Vagina (tissue), 2 donors: Measurements from ENCODE around the gene TEDC1. TPM values are rescaled to one million over a fixed set of nuclear protein-coding genes. Genes with fewer than 3 reads are reported as not detected.

Experiments
- DNase-seq, 2 donors: peaks; one replicate each; pipeline ENCODE4 v3.0.0-alpha.2; 2017; ENCODE audit errors: extremely low spot score in 2 of 2
- H3K27ac ChIP-seq: fragments of 200-600 bp; sonication (generic); one replicate; pipeline ENCODE4 v1.5.1; 2019
- H3K27me3 ChIP-seq: fragments of 200-600 bp; sonication (generic); one replicate; pipeline ENCODE4 v1.5.1; 2019
- H3K36me3 ChIP-seq, 2 donors: fragments of 200-600 bp; sonication (generic); one replicate each; pipeline ENCODE4 v1.5.1; 2017 to 2019
- H3K4me1 ChIP-seq: fragments of 200-600 bp; sonication (generic); one replicate; pipeline ENCODE4 v1.5.1; 2019
- H3K4me3 ChIP-seq, 2 donors: fragments of 200-600 bp; sonication (generic); 1 replicate in 1 of 2; 2 replicates in 1 of 2; pipeline ENCODE4 v1.5.1; 2016 to 2019
- H3K9me3 ChIP-seq: fragments of 200-600 bp; sonication (generic); one replicate; pipeline ENCODE4 v1.5.1; 2019
- POLR2A ChIP-seq, 2 donors: fragments of 450-650 bp; IDR thresholded peaks; one replicate each; pipeline ENCODE4 v1.6.1; 2017; ENCODE audit warnings: antibody characterized with exemption in 2 of 2, mild to moderate bottlenecking in 2 of 2, moderate library complexity in 2 of 2
- POLR2AphosphoS5 ChIP-seq, 2 donors: sonication (generic); formaldehyde crosslinking; IDR thresholded peaks; one replicate each; pipeline ENCODE4 v1.9.0; 2017; ENCODE audit warnings: antibody characterized with exemption in 2 of 2, mild to moderate bottlenecking in 2 of 2, low read depth in 1 of 2; ENCODE audit not compliant: insufficient read depth in 1 of 2
- intact Hi-C: fragments of 100-400 bp; cut with DNase I; formaldehyde crosslinking; loops from one replicate; pipeline ENCODE4 v1.15.1; 2023
- total RNA-seq: library from RNA; depleted of rRNA; stranded (reverse); fragments of >200 nt; gene quantifications from one replicate; pipeline ENCODE4 v1.2.3, GENCODE V29; 2016
- TF ChIP-seq, protein P1 (sequence below), 3 experiments: fragments of 450-650 bp in 2 of 3; fragments of 200-600 bp in 1 of 3; sonication (generic) in 1 of 3; IDR thresholded peaks; one replicate each; pipeline ENCODE4 v1.5.1; 2017 to 2019; ENCODE audit warnings: antibody characterized with exemption in 3 of 3, mild to moderate bottlenecking in 2 of 3, moderate library complexity in 2 of 3

The TEDC1 gene
- total RNA-seq, 1 donor from 2014 or later: 5.9 TPM

DNA sequence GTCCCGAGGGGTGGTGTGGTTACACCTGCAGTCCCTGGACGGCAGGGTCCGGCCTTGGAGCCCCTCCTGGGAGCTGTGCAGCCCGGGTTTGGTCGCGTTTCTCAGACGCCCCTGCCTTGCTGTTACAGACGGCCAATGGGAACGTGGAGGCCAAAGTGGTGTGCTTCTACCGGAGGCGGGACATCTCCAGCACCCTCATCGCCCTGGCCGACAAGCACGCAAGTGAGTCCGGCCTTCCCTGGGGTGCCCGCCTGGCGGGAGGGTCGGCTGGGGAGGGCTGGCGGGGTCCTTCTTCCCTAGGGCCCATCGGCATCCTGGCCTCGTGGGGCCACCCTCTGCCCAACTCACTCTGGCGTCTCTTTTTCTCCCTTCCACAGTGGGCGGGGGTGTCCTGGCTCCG lies 45.8 kb upstream of the TEDC1 start:
- TF ChIP-seq, protein P1, sequence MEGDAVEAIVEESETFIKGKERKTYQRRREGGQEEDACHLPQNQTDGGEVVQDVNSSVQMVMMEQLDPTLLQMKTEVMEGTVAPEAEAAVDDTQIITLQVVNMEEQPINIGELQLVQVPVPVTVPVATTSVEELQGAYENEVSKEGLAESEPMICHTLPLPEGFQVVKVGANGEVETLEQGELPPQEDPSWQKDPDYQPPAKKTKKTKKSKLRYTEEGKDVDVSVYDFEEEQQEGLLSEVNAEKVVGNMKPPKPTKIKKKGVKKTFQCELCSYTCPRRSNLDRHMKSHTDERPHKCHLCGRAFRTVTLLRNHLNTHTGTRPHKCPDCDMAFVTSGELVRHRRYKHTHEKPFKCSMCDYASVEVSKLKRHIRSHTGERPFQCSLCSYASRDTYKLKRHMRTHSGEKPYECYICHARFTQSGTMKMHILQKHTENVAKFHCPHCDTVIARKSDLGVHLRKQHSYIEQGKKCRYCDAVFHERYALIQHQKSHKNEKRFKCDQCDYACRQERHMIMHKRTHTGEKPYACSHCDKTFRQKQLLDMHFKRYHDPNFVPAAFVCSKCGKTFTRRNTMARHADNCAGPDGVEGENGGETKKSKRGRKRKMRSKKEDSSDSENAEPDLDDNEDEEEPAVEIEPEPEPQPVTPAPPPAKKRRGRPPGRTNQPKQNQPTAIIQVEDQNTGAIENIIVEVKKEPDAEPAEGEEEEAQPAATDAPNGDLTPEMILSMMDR (IDR thresholded peaks at IDR 0.05): no peak
- no peak for TF ChIP-seq POLR2A (IDR thresholded peaks at IDR 0.05)
- no peak for TF ChIP-seq POLR2AphosphoS5 (IDR thresholded peaks at IDR 0.05; ENCODE audit: insufficient read depth in 1 of 2, low read depth in 1 of 2)
- Histone ChIP-seq H3K27me3 (no peaks in the 10 kb centered on the region), H3K9me3 (no peaks in the 10 kb centered on the region), H3K27ac (no peak overlapping the region), H3K4me3 (no peak overlapping the region), H3K36me3 (peaks cover 0 to 12% of the 10 kb centered on the region in 2 donors), H3K4me1 (peaks cover 12% of the 10 kb centered on the region)
- no peak for DNase-seq
- intact Hi-C loops: loop anchor here (10.0 kb wide), 1 partner anchor 80 kb away; the partner anchor contains the start of gene TMEM121

DNA sequence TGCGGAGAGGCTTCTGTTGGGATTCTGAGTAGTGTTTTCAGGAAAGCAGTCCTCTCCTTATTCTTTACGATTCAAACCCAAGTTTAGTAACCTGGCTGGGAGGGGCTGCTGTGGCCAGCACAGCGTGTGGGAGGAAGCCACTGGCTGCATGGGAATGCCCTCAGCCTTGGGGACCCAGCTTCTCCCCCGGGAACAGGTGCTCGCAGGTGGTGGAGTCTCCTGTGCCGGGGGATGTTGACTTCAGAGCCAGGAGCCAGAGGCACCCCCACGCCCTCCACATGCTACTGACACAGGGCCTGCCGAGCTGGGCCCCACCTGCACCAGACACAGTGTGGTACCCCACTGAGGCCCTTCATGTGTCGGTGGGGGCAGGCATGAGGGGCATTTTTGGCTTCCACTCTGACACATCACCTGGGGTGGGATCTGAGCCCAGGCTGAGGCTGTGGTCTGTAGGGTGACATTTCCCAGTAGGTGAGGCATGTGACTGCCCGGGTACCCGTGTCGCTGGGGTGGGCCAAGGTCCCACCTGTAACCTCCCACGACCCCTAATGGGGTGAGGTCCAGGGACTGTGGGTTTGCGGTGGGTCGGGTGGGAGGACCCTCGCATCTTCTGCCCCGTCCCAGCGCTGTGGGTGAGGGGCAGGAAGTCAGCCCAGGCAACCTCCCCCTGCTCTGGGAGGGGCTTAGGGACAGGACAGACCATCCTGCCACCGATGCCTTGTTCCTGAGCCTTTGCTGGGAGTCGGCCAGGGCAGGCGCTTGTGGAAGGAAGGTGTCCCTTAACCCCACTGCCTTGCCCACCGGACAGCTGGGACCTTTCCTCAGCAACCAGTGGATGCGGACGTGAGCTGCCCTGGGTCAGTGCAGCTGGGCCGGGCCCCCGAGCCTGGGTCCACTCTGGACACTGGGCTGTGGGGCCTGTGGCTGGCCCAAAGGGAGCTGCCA lies 44.9 kb upstream of the TEDC1 start:
- TF ChIP-seq POLR2A (IDR thresholded peaks at IDR 0.05) (no peak), POLR2AphosphoS5 (IDR thresholded peaks at IDR 0.05; ENCODE audit: insufficient read depth in 1 of 2, low read depth in 1 of 2) (no peak)
- TF ChIP-seq, protein P1 (IDR thresholded peaks at IDR 0.05): no peak
- no peak overlapping the region for H3K4me3 ChIP-seq
- H3K27me3 ChIP-seq: no peaks in the 10 kb centered on the region
- H3K9me3 ChIP-seq: no peaks in the 10 kb centered on the region
- no peak for DNase-seq
- H3K36me3 ChIP-seq: peaks cover 0 to 21% of the 10 kb centered on the region in 2 donors
- no peak overlapping the region for H3K27ac ChIP-seq
- H3K4me1 ChIP-seq: peaks cover 12% of the 10 kb centered on the region
- intact Hi-C loops: loop anchor here (10.0 kb wide), 1 partner anchor 79 kb away; the partner anchor contains the start of gene TMEM121

DNA sequence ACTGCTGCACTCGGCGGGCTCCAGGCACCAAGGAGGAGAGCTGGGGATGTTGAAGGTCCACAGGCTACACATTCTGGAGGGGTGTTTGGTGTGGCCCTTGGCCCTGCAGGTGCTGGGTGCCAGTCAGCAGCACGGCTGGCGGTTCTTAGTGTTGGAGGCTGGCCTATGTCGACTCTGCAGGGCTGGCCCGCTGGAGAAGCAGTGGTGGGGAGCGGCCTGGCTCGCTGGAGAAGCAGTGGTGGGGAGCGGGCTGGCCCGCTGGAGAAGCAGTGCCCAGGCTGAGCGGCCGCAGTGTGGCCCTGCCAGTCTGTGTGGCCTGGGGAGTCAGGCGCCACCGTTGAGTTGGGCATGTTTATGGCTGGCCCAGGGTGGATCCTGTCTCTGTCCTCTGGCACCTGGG lies 44.1 kb upstream of the TEDC1 start:
- Histone ChIP-seq H3K36me3 (peaks cover 0 to 22% of the 10 kb centered on the region in 2 donors), H3K27me3 (no peaks in the 10 kb centered on the region), H3K4me1 (peaks cover 12% of the 10 kb centered on the region), H3K27ac (no peak overlapping the region), H3K9me3 (no peaks in the 10 kb centered on the region), H3K4me3 (no peak overlapping the region)
- no peak for DNase-seq
- intact Hi-C loops: loop anchor here (10.0 kb wide), 1 partner anchor 78 kb away; the partner anchor contains the start of gene TMEM121
- TF ChIP-seq, protein P1 (IDR thresholded peaks at IDR 0.05): no peak
- no peak for TF ChIP-seq POLR2A (IDR thresholded peaks at IDR 0.05)
- no peak for TF ChIP-seq POLR2AphosphoS5 (IDR thresholded peaks at IDR 0.05; ENCODE audit: insufficient read depth in 1 of 2, low read depth in 1 of 2)

DNA sequence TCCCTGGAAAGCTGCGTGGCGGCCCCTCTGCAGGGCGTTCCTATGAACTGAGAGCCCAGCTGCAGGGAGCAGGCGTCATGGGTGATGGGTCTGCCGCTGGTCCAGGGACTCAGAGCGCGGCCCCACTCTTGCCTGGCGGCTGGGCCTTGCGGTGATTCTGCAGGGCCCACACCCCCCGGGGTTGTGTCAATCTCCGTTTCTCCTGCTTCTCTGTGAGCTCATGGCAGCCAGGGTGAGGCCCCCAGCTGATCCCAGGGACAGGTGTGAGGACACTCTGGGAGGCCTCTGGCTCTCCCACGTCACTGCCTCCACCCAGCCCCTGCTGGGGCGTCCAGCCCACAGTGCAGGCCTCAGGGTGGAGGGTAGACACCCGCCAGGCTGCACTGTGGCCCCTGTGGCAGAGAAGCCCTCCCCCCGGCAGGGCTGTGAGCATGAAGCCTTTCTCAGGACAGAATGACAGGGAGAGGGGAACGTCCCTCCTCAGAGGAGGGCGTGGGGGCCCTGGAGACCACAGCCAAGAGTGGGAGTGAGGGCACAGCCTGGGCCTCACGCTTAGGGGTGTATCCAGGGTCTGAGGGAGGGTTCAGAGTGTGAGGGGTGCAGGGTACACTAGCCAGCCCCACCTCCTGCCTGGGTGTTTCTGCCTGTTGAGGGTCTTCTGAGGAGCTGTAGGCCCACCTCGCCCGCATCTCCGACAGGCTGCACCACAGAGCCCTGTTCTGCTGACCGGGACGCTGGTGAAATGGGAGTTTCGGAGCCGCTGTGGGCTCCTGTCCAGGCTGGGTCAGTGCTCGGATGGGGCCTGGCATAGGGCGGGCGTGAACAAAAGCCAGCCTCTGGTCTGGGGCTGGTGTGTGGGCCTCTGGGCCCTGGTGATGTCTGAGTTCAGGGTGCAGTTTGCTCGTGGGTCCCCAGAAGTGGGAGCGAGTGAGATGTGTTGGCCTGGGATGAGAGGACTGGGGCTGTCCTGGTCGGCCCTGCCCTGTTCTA lies 43.1 kb upstream of the TEDC1 start:
- TF ChIP-seq POLR2A (IDR thresholded peaks at IDR 0.05): no peak
- no peak for TF ChIP-seq POLR2AphosphoS5 (IDR thresholded peaks at IDR 0.05; ENCODE audit: insufficient read depth in 1 of 2, low read depth in 1 of 2)
- TF ChIP-seq, protein P1 (IDR thresholded peaks at IDR 0.05): no peak
- H3K9me3 ChIP-seq: no peaks in the 10 kb centered on the region
- no peak for DNase-seq
- no peak overlapping the region for H3K4me3 ChIP-seq
- no peak overlapping the region for H3K27ac ChIP-seq
- intact Hi-C loops: loop anchor here (10.0 kb wide), 1 partner anchor 77 kb away; the partner anchor contains the start of gene TMEM121
- no peaks in the 10 kb centered on the region for H3K27me3 ChIP-seq
- peaks cover 0 to 22% of the 10 kb centered on the region in 2 donors for H3K36me3 ChIP-seq
- H3K4me1 ChIP-seq: peaks cover 12% of the 10 kb centered on the region
